ENCODE data around the gene SNAPC5.

DNA sequence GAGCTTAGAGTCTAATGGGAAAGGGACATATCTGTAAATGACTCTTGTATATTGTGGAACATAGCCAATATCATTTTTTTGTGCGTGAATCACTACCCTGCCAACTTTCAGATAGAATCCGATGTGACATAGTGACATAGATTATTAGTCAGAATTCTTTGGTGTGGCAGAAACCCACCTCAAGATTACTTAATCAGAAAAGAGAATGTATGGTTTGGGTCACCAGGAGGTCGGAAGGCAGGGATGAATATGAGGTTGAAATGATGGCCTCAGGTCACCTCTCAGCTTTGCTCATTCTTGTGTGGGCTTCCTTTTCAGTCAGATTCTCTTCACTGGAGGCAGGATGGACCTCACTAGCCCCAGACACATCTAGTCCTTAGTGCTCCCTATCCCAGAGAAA, 41.4 kb downstream of the SNAPC5 start:
- no peak for TF ChIP-seq EP300 (IDR thresholded peaks at IDR 0.05; ENCODE audit: borderline replicate concordance)
- TF ChIP-seq, protein P1, sequence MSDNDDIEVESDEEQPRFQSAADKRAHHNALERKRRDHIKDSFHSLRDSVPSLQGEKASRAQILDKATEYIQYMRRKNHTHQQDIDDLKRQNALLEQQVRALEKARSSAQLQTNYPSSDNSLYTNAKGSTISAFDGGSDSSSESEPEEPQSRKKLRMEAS (IDR thresholded peaks at IDR 0.05), result no peak

Measured in Ishikawa (cell line).